Neural progenitor cell (in vitro differentiated cells): ENCODE results near the gene MSRB2. TPM values are rescaled to one million over a fixed set of nuclear protein-coding genes. Genes with fewer than 3 reads are reported as not detected.

Experiments
- DNase-seq: peaks from one replicate; pipeline ENCODE4 v3.0.0-alpha.2; 2016; ENCODE audit warnings: low spot score
- H2AFZ ChIP-seq: fragments of 200-600 bp; sonication (generic); replicated peaks from 2 replicates; pipeline ENCODE4 v1.6.1; 2016; ENCODE audit warnings: antibody characterized with exemption
- H3F3A ChIP-seq: fragments of 200-600 bp; sonication (generic); 2 replicates; pipeline ENCODE4 v1.6.1; 2016; ENCODE audit warnings: antibody characterized with exemption, low read depth
- H3K27ac ChIP-seq: fragments of 200-600 bp; sonication (generic); 2 replicates; pipeline ENCODE4 v1.5.1; 2016; ENCODE audit warnings: mild to moderate bottlenecking
- H3K27me3 ChIP-seq: fragments of 200-600 bp; sonication (generic); 2 replicates; pipeline ENCODE4 v1.6.1; 2016; ENCODE audit warnings: mild to moderate bottlenecking, moderate library complexity
- H3K36me3 ChIP-seq: fragments of 200-600 bp; sonication (generic); 2 replicates; pipeline ENCODE4 v1.5.1; 2016
- H3K4me1 ChIP-seq: fragments of 200-600 bp; sonication (generic); 2 replicates; pipeline ENCODE4 v1.6.1; 2016; ENCODE audit warnings: mixed run types
- H3K4me2 ChIP-seq: fragments of 200-600 bp; sonication (generic); 2 replicates; pipeline ENCODE4 v1.6.1; 2016
- H3K4me3 ChIP-seq: fragments of 200-600 bp; sonication (generic); 2 replicates; pipeline ENCODE4 v1.5.1; 2016
- H3K79me2 ChIP-seq: fragments of 200-600 bp; sonication (generic); 2 replicates; pipeline ENCODE4 v1.6.1; 2016; ENCODE audit warnings: low read depth
- H3K9ac ChIP-seq: fragments of 200-600 bp; sonication (generic); 2 replicates; pipeline ENCODE4 v1.6.1; 2016
- H3K9me3 ChIP-seq: fragments of 200-600 bp; sonication (generic); 2 replicates; pipeline ENCODE4 v1.5.1; 2016; ENCODE audit warnings: low read depth
- H4K20me1 ChIP-seq: fragments of 200-600 bp; sonication (generic); 2 replicates; pipeline ENCODE4 v1.6.1; 2016; ENCODE audit warnings: low read depth
- H3K27ac Mint-ChIP-seq: 3 replicates; pipeline ENCODE4 v1.8.0; 2021; ENCODE audit warnings: mixed read lengths
- H3K27me3 Mint-ChIP-seq: 2 replicates; pipeline ENCODE4 v1.8.0; 2022; ENCODE audit warnings: low read depth, mild to moderate bottlenecking, inconsistent platforms, moderate library complexity, mixed read lengths; ENCODE audit not compliant: insufficient read depth
- H3K36me3 Mint-ChIP-seq: 3 replicates; pipeline ENCODE4 v1.8.0; 2021; ENCODE audit warnings: mixed read lengths
- H3K4me1 Mint-ChIP-seq: 3 replicates; pipeline ENCODE4 v1.8.0; 2021; ENCODE audit warnings: mixed read lengths
- H3K4me3 Mint-ChIP-seq: 3 replicates; pipeline ENCODE4 v1.8.0; 2021; ENCODE audit warnings: mild to moderate bottlenecking, moderate library complexity, mixed read lengths
- H3K9me3 Mint-ChIP-seq: 3 replicates; pipeline ENCODE4 v1.8.0; 2020; ENCODE audit warnings: mixed read lengths
- CTCF ChIP-seq: fragments of 200-600 bp; sonication (generic); IDR thresholded peaks from 2 replicates; pipeline ENCODE4 v1.5.1; 2017; ENCODE audit warnings: antibody characterized with exemption, mild to moderate bottlenecking
- EZH2 ChIP-seq: fragments of 200-600 bp; sonication (generic); IDR thresholded peaks from 2 replicates; pipeline ENCODE4 v1.6.1; 2017; ENCODE audit warnings: antibody characterized with exemption, mild to moderate bottlenecking, moderate library complexity
- EZH2phosphoT487 ChIP-seq: fragments of 200-600 bp; sonication (generic); IDR thresholded peaks from 2 replicates; pipeline ENCODE4 v1.6.1; 2017; ENCODE audit warnings: antibody characterized with exemption
- total RNA-seq: library from RNA; depleted of rRNA; stranded (reverse); fragments of >200 nt; gene quantifications from 2 replicates; pipeline ENCODE4 v1.2.3, GENCODE V29; 2015; ENCODE audit warnings: low replicate concordance

Gene MSRB2
- total RNA-seq, 1 donor from 2014 or later, result 15.2 TPM

DNA sequence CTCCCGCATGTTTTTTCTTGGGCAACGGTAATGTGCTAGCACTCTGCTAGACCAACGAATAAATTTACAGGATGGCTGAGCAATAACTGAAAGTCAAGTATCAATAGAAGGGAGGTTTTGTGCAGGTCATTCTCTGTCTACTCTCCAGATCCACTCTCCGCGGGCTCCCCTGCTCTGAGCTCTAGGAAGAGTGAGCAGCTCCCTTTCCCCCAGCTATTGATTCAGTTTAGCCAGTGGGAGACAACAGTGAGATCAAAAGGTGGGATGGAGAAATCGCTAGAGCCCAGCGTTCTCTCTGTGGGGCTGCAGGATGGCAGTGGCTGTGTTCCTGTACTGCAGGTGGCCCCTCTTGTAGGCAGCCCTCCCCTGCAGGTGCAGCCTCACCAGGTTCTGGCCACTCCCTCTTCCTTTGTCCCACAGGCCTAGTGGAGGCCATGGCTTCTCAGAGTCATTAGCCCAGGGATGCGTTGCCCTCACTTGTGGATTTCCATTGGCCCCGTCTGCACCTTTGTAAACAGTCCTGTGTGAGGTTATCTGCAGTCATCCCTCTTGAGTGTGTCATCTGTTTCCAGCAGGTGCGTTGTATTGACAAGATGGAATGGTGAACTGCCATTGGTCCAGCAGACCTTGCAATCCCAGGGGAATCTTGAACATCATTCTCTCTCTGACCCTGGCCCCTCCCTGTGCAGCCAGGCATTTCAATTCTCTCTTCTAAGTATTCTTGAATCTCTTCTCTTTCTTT, 11.1 kb downstream of the MSRB2 start:
- peaks cover 29% of the 10 kb centered on the region for H3K4me1 ChIP-seq
- H3K9ac ChIP-seq, result no peak overlapping the region
- no peak overlapping the region for H3K27ac ChIP-seq
- no peaks in the 10 kb centered on the region for H4K20me1 ChIP-seq
- H3K36me3 ChIP-seq, result no peaks in the 10 kb centered on the region
- no peaks in the 10 kb centered on the region for H3K9me3 ChIP-seq
- H3K4me2 ChIP-seq, result no peak overlapping the region
- no peaks in the 10 kb centered on the region for H3F3A ChIP-seq
- H2AFZ ChIP-seq, result no peak overlapping the region
- peaks cover 44% of the 10 kb centered on the region for H3K36me3 Mint-ChIP-seq
- peaks cover 38% of the 10 kb centered on the region for H3K4me1 Mint-ChIP-seq
- DNase-seq, result peak; percentile 31
- peaks cover 6% of the 10 kb centered on the region for H3K9me3 Mint-ChIP-seq
- no peaks in the 10 kb centered on the region for H3K27me3 ChIP-seq
- no peak overlapping the region for H3K4me3 ChIP-seq
- H3K4me3 Mint-ChIP-seq, result peak overlapping the region; percentile 11
- peak overlapping the region; percentile 54 for H3K27ac Mint-ChIP-seq
- peaks cover 5% of the 10 kb centered on the region for H3K79me2 ChIP-seq
- H3K27me3 Mint-ChIP-seq, result no peaks in the 10 kb centered on the region
- TF ChIP-seq EZH2 (no peak), EZH2phosphoT487 (no peak), CTCF (no peak)

- H3K27me3 ChIP-seq, result no peaks in the 10 kb centered on the region
- peak overlapping the region; percentile 32 for H3K4me2 ChIP-seq
- H4K20me1 ChIP-seq, result peaks cover 9% of the 10 kb centered on the region
- peak overlapping the region; percentile 44 for H2AFZ ChIP-seq
- peak overlapping the region; percentile 13 for H3K27ac ChIP-seq
- peak; percentile 33 for DNase-seq
- no peak overlapping the region for H3K4me3 ChIP-seq
- Mint-ChIP-seq H3K4me3 (no peak overlapping the region), H3K27me3 (peaks cover 2% of the 10 kb centered on the region), H3K4me1 (peaks cover 49% of the 10 kb centered on the region), H3K36me3 (peaks cover 42% of the 10 kb centered on the region), H3K9me3 (no peaks in the 10 kb centered on the region), H3K27ac (no peak overlapping the region)
- peaks cover 46% of the 10 kb centered on the region for H3K4me1 ChIP-seq
- no peaks in the 10 kb centered on the region for H3K79me2 ChIP-seq
- H3K9ac ChIP-seq, result no peak overlapping the region
- TF ChIP-seq EZH2, result no peak
- no peak for TF ChIP-seq EZH2phosphoT487
- TF ChIP-seq CTCF, result no peak
- H3K36me3 ChIP-seq, result no peaks in the 10 kb centered on the region
- no peaks in the 10 kb centered on the region for H3K9me3 ChIP-seq
- H3F3A ChIP-seq, result peaks cover 14% of the 10 kb centered on the region
Measured at GRCh38 chr10:23110722-23111516, 15.5 kb downstream of the MSRB2 start.

DNA sequence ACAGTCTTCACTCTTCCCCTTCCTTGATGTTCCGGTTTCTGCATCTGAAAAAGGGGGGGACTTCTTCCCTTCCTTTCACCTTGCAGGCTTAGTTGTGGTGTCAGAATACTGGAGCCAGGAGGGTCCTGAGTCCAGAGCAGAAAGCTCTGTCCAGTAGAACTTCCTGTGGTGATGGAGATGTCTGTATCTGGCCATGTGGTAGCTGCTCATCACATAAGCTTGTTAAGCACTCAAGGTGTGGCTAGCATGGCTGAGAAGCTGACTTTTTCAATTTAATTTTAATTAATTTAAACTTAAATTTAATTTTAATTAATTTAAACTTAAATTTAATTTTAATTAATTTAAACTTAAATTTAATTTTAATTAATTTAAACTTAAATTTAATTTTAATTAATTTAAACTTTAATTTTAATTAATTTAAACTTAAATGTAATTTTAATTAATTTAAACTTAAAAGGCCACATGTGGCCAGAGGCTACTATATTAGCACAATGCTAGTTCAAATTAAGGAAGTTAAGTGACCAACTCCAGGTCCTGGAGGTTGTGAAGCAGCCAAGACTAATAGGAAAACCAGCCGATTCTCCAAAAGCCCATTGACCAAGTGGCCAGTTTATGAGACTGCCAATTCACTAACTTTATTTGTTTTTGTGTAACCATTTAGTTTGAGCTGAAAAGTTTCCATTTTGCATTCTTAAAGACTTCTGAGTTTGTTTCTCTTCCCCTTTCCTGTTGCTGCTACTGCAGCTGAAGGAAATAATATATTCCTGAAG, 16.3 kb downstream of the MSRB2 start:
- Histone ChIP-seq H3K4me3 (no peak overlapping the region), H4K20me1 (peaks cover 9% of the 10 kb centered on the region), H3K36me3 (no peaks in the 10 kb centered on the region), H3K27me3 (no peaks in the 10 kb centered on the region), H3K4me1 (peaks cover 38% of the 10 kb centered on the region), H3K79me2 (no peaks in the 10 kb centered on the region), H3K9me3 (no peaks in the 10 kb centered on the region), H3K9ac (no peak overlapping the region), H3K27ac (no peak overlapping the region), H3K4me2 (peak overlapping the region; percentile 32), H2AFZ (no peak overlapping the region), H3F3A (peaks cover 14% of the 10 kb centered on the region)
- H3K4me1 Mint-ChIP-seq, result peaks cover 41% of the 10 kb centered on the region
- no peak for DNase-seq
- H3K27me3 Mint-ChIP-seq, result peaks cover 2% of the 10 kb centered on the region
- H3K4me3 Mint-ChIP-seq, result no peak overlapping the region
- H3K9me3 Mint-ChIP-seq, result no peaks in the 10 kb centered on the region
- H3K27ac Mint-ChIP-seq, result no peak overlapping the region
- peaks cover 41% of the 10 kb centered on the region for H3K36me3 Mint-ChIP-seq
- TF ChIP-seq EZH2phosphoT487 (no peak), EZH2 (no peak), CTCF (no peak)
